BLaER1 treated with 17β-estradiol and CSF1 and Interleukin-3, amounts not matched to agents 10 nM and 100 nM (cell line): Measurements from ENCODE around the gene PPP1R12B.
A peak's percentile ranks its signal among the peaks of the same experiment; 100 is the strongest.
"Not testable (repeated sequence)": the region's sequence is repeated elsewhere in the genome, so short reads cannot be mapped to it uniquely, and the experiment has no call there.

Source experiments
- H3K27ac ChIP-seq, 11 experiments: shearing (Covaris generic); formaldehyde crosslinking; 2 replicates each; pipeline ENCODE4 v1.8.1; 2022
- H3K27me3 ChIP-seq, 11 experiments: shearing (Covaris generic); formaldehyde crosslinking; 2 replicates each; pipeline ENCODE4 v1.8.1; 2022
- H3K36me3 ChIP-seq, 11 experiments: shearing (Covaris generic); formaldehyde crosslinking; 2 replicates each; pipeline ENCODE4 v1.8.1; 2022
- H3K4me1 ChIP-seq, 10 experiments: shearing (Covaris generic); formaldehyde crosslinking; 2 replicates each; pipeline ENCODE4 v1.8.1; 2022
- H3K4me2 ChIP-seq, 11 experiments: shearing (Covaris generic); formaldehyde crosslinking; 2 replicates each; pipeline ENCODE4 v1.8.1; 2022
- H3K4me3 ChIP-seq, 10 experiments: shearing (Covaris generic); formaldehyde crosslinking; 2 replicates each; pipeline ENCODE4 v1.8.1; 2022
- H3K9ac ChIP-seq, 11 experiments: shearing (Covaris generic); formaldehyde crosslinking; 2 replicates each; pipeline ENCODE4 v1.8.1; 2022
- H3K9me3 ChIP-seq, 11 experiments: shearing (Covaris generic); formaldehyde crosslinking; replicated peaks in 1 of 11; 2 replicates each; pipeline ENCODE4 v1.8.1; 2022
- H4K20me1 ChIP-seq, 11 experiments: shearing (Covaris generic); formaldehyde crosslinking; 2 replicates each; pipeline ENCODE4 v1.8.1; 2022
- Cebpa-rat ChIP-seq, 11 experiments: shearing (Covaris generic); IDR thresholded peaks; 2 replicates each; pipeline ENCODE4 v1.8.1; 2022

Gene PPP1R12B

GRCh38 chr1:202433155-202434043, 84.9 kb downstream of the PPP1R12B start:
- Histone ChIP-seq H3K4me3 (no peak overlapping the region), H3K9ac (no peak overlapping the region), H3K36me3 (peaks cover 29 to 71% (median 53%) of the 10 kb centered on the region in 11 experiments), H3K27me3 (no peaks in the 10 kb centered on the region), H3K4me1 (peaks cover 0 to 9% (median 0%) of the 10 kb centered on the region in 10 experiments; a peak in 2 of 20 replicates), H3K9me3 (no peaks in the 10 kb centered on the region), H3K27ac (no peak overlapping the region), H3K4me2 (no peak overlapping the region), H4K20me1 (no peaks in the 10 kb centered on the region)
- no peak for TF ChIP-seq Cebpa-rat (IDR thresholded peaks at IDR 0.05)

- Histone ChIP-seq H3K27ac (no peak overlapping the region), H3K4me2 (no peak overlapping the region), H3K9ac (no peak overlapping the region), H3K27me3 (no peaks in the 10 kb centered on the region), H4K20me1 (no peaks in the 10 kb centered on the region), H3K9me3 (no peaks in the 10 kb centered on the region), H3K36me3 (peaks cover 35 to 73% (median 59%) of the 10 kb centered on the region in 11 experiments), H3K4me1 (peaks cover 0 to 9% (median 0%) of the 10 kb centered on the region in 10 experiments; a peak in 2 of 20 replicates), H3K4me3 (no peak overlapping the region)
- no peak for TF ChIP-seq Cebpa-rat (IDR thresholded peaks at IDR 0.05)
These were observed 85.6 kb downstream of the PPP1R12B start for GRCh38 chr1:202434059-202434458.

GRCh38 chr1:202438393-202439174, 90.1 kb downstream of the PPP1R12B start:
- peaks cover 34 to 83% (median 56%) of the 10 kb centered on the region in 11 experiments for H3K36me3 ChIP-seq
- H4K20me1 ChIP-seq, result no peaks in the 10 kb centered on the region
- no peak overlapping the region for H3K27ac ChIP-seq
- peaks cover 0 to 7% (median 0%) of the 10 kb centered on the region in 10 experiments; a peak in 2 of 20 replicates for H3K4me1 ChIP-seq
- no peak for TF ChIP-seq Cebpa-rat (IDR thresholded peaks at IDR 0.05)
- H3K9ac ChIP-seq, result no peak overlapping the region
- no peak overlapping the region for H3K4me2 ChIP-seq
- H3K4me3 ChIP-seq, result no peak overlapping the region
- no peaks in the 10 kb centered on the region for H3K9me3 ChIP-seq
- no peaks in the 10 kb centered on the region for H3K27me3 ChIP-seq

GRCh38 chr1:202439308-202439707, 90.8 kb downstream of the PPP1R12B start:
- H3K36me3 ChIP-seq, result peaks cover 33 to 83% (median 52%) of the 10 kb centered on the region in 11 experiments

GRCh38 chr1:202448140-202448539, 99.6 kb downstream of the PPP1R12B start:
- not testable (repeated sequence) for H3K9ac ChIP-seq, H3K4me1 ChIP-seq, H3K27me3 ChIP-seq, H3K27ac ChIP-seq, H4K20me1 ChIP-seq, H3K4me3 ChIP-seq
- H3K4me2 ChIP-seq, result peak overlapping the region in 3 of 11 experiments; percentile 20 to 28 (median 24); a peak in 4 of 22 replicates
- H3K36me3 ChIP-seq, result peaks cover 11 to 52% (median 23%) of the 10 kb centered on the region in 11 experiments; a peak in 20 of 22 replicates
- peaks cover 0 to 12% (median 3%) of the 10 kb centered on the region in 11 experiments; a peak in 4 of 22 replicates for H3K9me3 ChIP-seq

More at GRCh38 chr1:202439308-202439707, 90.8 kb downstream of the PPP1R12B start:
- Histone ChIP-seq H3K9ac (no peak overlapping the region), H3K4me3 (no peak overlapping the region), H3K9me3 (no peaks in the 10 kb centered on the region), H3K4me1 (peaks cover 0 to 7% (median 0%) of the 10 kb centered on the region in 10 experiments; a peak in 2 of 20 replicates), H3K27me3 (no peaks in the 10 kb centered on the region), H4K20me1 (no peaks in the 10 kb centered on the region), H3K27ac (no peak overlapping the region), H3K4me2 (no peak overlapping the region)
- TF ChIP-seq Cebpa-rat (IDR thresholded peaks at IDR 0.05), result no peak

- not testable (repeated sequence) for H3K27ac ChIP-seq, H3K4me3 ChIP-seq, H3K9ac ChIP-seq, H3K4me1 ChIP-seq, H3K27me3 ChIP-seq, H3K4me2 ChIP-seq, H3K9me3 ChIP-seq, H4K20me1 ChIP-seq
- H3K36me3 ChIP-seq, result peaks cover 14 to 36% (median 18%) of the 10 kb centered on the region in 11 experiments; a peak in 20 of 22 replicates
These were observed 103.1 kb downstream of the PPP1R12B start for GRCh38 chr1:202451641-202452040.

GRCh38 chr1:202452508-202452907, 104.0 kb downstream of the PPP1R12B start:
- H3K36me3 ChIP-seq, result peaks cover 14 to 36% (median 18%) of the 10 kb centered on the region in 11 experiments; a peak in 20 of 22 replicates
- H4K20me1 ChIP-seq, result no peaks in the 10 kb centered on the region

GRCh38 chr1:202456372-202457169, 108.1 kb downstream of the PPP1R12B start:
- not testable (repeated sequence) for H3K27ac ChIP-seq, H3K9me3 ChIP-seq, H3K4me2 ChIP-seq, H3K4me1 ChIP-seq, H3K9ac ChIP-seq, H3K4me3 ChIP-seq
- H3K36me3 ChIP-seq, result peaks cover 0 to 18% (median 8%) of the 10 kb centered on the region in 11 experiments; a peak in 11 of 22 replicates
- peaks cover 0 to 27% (median 0%) of the 10 kb centered on the region in 11 experiments; a peak in 4 of 22 replicates for H3K27me3 ChIP-seq
- peaks cover 0 to 19% (median 0%) of the 10 kb centered on the region in 11 experiments; a peak in 2 of 22 replicates for H4K20me1 ChIP-seq

More at GRCh38 chr1:202452508-202452907, 104.0 kb downstream of the PPP1R12B start:
- no peak for TF ChIP-seq Cebpa-rat (IDR thresholded peaks at IDR 0.05)
- H3K27ac ChIP-seq, result no peak overlapping the region
- no peak overlapping the region for H3K9ac ChIP-seq
- H3K4me3 ChIP-seq, result no peak overlapping the region
- no peak overlapping the region for H3K4me2 ChIP-seq
- peaks cover 0 to 8% (median 3%) of the 10 kb centered on the region in 11 experiments; a peak in 4 of 22 replicates for H3K9me3 ChIP-seq
- no peaks in the 10 kb centered on the region for H3K27me3 ChIP-seq
- peaks cover 0 to 7% (median 0%) of the 10 kb centered on the region in 10 experiments; a peak in 4 of 20 replicates for H3K4me1 ChIP-seq

GRCh38 chr1:202458651-202459050, 110.2 kb downstream of the PPP1R12B start:
- H3K9ac ChIP-seq, H3K4me2 ChIP-seq, H3K4me3 ChIP-seq, H3K9me3 ChIP-seq, H3K4me1 ChIP-seq, H3K27ac ChIP-seq: not testable (repeated sequence)
- peaks cover 0 to 34% (median 0%) of the 10 kb centered on the region in 11 experiments; a peak in 4 of 22 replicates for H4K20me1 ChIP-seq
- peaks cover 0 to 14% (median 7%) of the 10 kb centered on the region in 11 experiments; a peak in 11 of 22 replicates for H3K36me3 ChIP-seq
- peaks cover 0 to 39% (median 0%) of the 10 kb centered on the region in 11 experiments; a peak in 4 of 22 replicates for H3K27me3 ChIP-seq

- not testable (repeated sequence) for H3K4me2 ChIP-seq, H3K9me3 ChIP-seq, H3K9ac ChIP-seq, H3K36me3 ChIP-seq, H3K4me1 ChIP-seq, H3K27ac ChIP-seq, H3K4me3 ChIP-seq
- peaks cover 0 to 40% (median 0%) of the 10 kb centered on the region in 11 experiments; a peak in 4 of 22 replicates for H3K27me3 ChIP-seq
- peaks cover 0 to 43% (median 0%) of the 10 kb centered on the region in 11 experiments; a peak in 4 of 22 replicates for H4K20me1 ChIP-seq
These were observed 111.1 kb downstream of the PPP1R12B start for GRCh38 chr1:202459470-202460142.

GRCh38 chr1:202460143-202460495, 111.6 kb downstream of the PPP1R12B start:
- not testable (repeated sequence) for H3K9me3 ChIP-seq, H3K4me1 ChIP-seq, H3K36me3 ChIP-seq, H3K4me3 ChIP-seq, H3K9ac ChIP-seq, H3K27ac ChIP-seq, H3K4me2 ChIP-seq
- Histone ChIP-seq H3K27me3 (peaks cover 0 to 45% (median 0%) of the 10 kb centered on the region in 11 experiments; a peak in 4 of 22 replicates), H4K20me1 (peaks cover 0 to 48% (median 0%) of the 10 kb centered on the region in 11 experiments; a peak in 4 of 22 replicates)
